ENCODE data around the gene TTC13.

TTC13 gene

GRCh38 chr1:230940848-230941247 is 37.8 kb downstream of the TTC13 start:
- no peak for DNase-seq

DNA sequence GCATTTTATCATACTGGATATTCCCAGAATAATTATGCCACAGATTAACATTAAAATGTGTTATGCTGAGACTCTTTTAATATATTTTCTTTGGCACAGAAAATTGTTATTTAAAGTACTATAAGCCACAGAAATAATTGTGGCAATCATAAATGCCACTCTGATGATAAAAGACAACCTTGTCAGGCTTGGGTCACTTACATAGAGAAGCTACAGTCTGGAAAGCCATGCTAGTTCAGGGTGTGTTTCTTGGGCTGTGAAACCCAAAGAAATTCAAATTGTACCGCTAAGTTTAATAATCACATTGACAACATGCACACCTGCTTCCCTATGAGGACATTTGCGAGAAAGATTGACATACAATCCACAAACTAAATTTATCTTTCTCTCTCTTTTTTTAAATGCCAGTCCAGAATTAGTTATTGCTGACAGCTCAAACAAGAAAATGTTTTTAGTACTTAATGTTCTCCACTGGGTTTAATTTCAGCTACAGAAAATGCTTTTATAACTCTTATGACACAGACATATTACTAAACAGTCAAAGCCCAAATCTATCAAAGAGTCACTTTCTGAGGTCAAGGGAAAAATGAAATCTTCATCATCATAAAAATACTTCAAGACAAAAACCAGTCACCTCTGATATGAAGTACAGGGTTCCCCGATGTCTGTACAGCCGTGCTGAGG is 38.7 kb downstream of the TTC13 start:
- no peak for DNase-seq

- DNase-seq, result no peak
Observed at GRCh38 chr1:230938924-230939368, 39.7 kb downstream of the TTC13 start.

GRCh38 chr1:230937371-230937770 is 41.3 kb downstream of the TTC13 start:
- DNase-seq, result no peak

DNA sequence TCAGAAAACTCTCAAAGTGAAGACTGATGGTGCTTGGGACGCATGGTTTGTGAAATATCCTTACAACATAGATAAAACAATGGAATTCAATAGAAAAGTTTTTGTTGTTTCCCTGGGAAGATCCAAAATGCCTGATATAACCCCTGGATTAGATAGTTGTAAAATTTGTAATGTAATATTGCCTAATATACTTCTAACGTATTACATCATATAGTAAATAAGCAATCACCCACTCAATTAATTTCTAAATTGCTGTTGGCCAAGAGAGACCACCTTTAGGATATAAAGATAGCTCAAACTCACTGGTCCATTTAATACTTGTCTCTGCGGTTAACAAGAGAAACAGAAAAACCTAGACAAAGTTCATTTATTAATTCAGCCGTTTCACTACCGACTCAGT is 42.2 kb downstream of the TTC13 start:
- DNase-seq, result no peak

DNA sequence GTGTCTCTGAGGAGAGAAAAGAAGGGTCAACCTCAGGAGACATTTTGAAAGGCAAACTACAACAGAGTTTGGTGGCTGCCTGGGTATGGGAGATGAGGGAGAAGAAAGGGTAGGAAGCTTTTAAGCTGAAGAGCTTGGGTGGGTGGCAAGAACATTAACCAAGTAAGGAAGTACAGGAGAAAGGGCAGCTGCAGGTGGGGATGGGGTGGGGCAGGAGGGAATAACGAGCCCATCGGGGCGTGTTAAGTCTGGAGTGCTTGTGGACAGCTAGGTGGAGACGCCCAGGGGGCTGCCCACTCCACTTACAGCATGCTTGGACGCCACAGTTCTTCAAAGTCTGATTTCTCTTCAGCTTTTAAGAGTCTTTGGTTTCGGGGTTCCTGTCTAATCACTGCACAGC is 42.8 kb downstream of the TTC13 start:
- no peak for DNase-seq

DNA sequence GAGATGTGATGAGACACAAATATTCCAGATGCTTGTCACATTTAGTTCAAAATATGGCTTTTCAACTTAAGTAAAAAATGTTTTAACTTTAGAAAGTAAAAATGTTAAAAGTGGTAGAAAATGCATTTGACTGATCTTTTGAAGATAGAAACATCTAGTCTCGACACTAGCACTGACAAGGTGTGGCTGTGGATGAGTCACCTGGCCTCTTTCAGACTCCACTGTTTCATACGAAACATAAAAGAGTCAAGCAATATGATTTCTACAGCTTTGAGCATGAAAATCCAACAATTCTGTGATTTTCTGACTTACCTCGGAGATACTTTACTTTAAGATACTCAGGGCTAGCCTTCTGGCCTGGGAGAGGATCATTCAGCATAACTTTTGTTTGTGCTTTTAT is 47.7 kb downstream of the TTC13 start:
- no peak for DNase-seq

DNA sequence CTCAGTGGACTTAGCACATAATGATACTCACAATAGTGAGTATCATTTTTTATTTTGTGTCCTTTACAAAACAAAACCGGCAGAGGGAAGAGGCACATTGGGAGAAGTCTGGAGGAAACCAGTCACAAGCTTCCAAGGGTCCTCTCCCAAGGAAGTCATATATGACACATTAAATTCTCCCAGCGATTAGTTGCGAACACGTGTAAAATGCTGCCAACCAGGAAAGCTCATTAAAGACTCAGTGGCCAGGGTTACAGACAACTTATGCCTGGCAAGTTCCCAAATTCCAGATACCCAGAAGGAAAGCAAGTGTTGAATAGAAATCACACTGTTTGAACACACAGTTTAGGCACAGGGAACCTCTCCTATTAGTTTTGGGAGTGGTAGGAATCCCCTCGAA is 52.5 kb downstream of the TTC13 start:
- DNase-seq, result no peak

GRCh38 chr1:230925608-230926007 is 53.1 kb downstream of the TTC13 start:
- no peak for DNase-seq

DNA sequence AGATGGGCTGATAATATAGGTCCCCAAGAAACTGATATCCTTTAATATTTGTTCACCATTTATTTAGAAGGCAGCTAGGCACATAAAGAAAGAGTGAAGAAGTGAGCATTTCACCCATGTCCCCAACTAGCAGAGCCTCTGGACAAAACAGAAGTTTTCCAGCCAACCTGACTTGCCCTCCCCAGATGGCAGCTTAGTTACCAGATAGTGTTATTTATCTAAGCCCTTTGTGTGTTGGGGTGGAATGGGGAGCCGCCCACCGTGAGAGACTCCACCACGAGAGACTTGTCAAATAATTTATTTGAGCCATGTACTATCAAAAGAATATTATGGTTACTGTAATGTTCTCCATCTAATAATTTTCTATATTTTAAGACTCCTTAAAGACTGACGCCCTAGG is 55.5 kb downstream of the TTC13 start:
- no peak for DNase-seq

DNA sequence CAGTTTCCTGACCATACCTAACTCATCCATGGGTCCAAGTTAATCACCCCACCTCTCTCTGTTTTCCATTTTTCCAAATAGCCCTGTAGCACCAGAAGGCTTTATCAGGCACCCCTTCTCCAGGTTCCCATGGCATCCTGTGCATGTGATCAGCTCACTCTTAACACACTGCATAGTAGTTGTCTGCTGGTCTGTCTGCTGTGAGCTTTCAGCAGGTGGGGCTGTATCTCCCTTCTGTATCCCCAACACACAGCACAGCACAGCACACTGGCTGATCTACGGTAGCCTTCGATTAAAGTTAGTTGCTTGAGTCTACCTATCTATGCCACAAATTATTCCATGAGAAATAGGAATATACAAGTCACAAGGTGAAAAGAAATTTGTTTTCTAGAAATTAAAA is 56.0 kb downstream of the TTC13 start:
- no peak for DNase-seq

GRCh38 chr1:230919207-230919606 is 59.5 kb downstream of the TTC13 start:
- DNase-seq, result no peak

- DNase-seq, result peak; percentile 76
Observed at GRCh38 chr1:230917284-230918135, 61.2 kb downstream of the TTC13 start.

DNA sequence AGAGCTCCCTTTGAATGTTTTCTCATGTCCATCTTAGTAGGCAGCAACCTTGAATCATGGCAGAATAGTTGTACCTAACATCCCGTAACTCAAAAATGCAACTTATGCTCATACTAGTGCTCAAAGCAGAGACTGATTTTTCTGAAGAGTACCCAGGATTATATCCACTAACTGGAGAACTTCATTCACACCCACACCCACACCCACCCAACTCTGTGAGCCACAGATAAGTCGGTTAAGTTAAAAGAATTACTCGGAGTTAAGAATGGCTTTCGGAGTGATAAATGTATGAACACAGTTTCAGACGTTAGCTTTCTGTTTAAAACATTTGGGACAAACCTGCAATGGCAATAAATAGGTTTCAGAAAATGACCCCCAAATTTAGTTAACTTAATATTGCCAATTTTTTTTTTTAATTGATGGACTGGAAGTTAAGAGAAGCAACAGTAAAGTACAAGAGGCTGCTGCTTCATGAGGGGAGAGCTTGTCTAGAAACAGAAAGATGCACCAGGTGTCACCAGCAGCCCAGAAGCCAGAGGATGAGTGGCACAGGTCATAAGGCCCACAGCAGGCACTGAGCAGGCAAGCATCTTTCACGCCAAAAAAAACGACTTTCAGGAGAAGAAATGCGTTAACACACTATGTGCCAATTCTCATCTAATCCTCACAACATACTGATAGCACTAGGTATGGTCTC is 61.9 kb downstream of the TTC13 start:
- no peak for DNase-seq

DNA sequence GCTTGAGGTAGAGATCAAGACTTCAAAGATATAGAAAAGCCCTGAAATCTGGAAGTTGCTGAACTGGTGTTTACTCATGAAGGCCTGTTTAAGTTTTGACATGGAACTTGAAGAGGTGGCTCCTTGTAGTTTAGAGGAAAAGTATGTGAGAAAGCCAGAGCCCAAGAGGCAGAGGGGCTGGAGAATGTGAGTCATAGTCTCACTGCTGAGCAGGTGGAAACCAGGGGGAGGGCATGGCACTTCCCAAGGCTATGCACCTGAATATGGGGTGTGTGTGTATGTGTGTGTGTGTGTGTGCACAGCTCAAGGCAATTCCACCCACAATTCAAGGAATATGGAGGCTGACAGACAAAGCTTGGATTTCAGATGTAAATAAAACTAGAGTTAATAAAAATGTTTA is 63.6 kb downstream of the TTC13 start:
- no peak for DNase-seq

DNA sequence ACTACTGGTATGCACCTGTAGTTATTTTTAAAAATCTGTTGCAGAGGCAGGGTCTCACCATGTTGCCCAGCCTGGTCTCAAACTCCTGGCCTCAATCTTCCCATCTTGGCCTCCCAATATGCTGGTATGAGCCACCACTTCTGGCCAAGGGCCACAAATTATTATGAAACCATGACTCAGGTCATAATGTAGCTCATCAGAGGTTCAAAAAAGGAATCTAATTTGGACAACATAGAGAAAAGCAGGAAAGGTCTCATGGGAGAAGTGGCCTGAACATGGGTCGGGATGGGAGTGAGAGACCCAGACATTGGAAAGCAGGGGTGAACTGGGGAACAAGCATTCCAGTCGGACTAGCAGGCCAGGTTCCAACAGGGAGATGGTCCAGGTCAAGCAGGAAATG is 65.2 kb downstream of the TTC13 start:
- DNase-seq, result no peak

- DNase-seq, result no peak
Observed at GRCh38 chr1:230910755-230911117, 67.9 kb downstream of the TTC13 start.

- no peak for DNase-seq
Observed at GRCh38 chr1:230909974-230910754, 68.5 kb downstream of the TTC13 start.

GRCh38 chr1:230907472-230908205 is 71.0 kb downstream of the TTC13 start:
- DNase-seq, result no peak

DNA sequence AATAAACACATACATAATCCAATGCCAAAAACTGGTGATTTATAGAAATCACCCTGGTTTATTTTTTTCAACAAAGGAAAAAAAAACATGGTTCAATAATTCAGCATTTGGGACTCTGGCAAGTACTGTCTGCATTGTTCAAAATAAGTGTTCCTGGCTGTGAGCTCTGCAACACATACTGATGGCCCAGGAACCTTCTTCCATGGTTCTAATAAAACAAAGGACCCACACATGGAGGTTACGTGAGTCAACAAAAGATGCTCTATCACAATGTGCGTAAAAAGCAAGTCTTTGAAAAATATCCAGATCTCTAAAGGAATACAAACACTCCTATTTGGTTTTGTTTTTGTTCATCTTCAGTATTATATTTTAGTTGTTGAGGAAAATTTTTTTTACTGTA is 72.4 kb downstream of the TTC13 start:
- no peak for DNase-seq

DNA sequence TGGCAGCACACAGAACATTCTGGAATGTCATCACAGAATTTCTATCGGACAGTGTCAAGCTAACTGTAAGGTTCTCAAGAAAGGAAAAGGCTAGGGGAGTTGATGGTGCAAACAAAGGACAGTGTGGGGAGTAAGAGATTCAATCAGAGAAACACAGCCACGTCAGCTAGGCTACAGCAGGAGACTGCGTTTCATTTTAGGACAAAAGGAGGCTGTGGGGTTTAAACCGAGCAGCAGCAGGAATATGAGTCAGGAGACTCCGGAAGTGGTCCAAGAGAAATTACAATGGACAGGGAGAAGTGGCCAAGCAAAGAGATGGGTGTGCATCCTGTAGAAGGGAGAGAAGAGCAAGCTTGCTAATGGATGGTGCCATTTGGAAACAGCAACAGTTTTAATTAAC is 72.9 kb downstream of the TTC13 start:
- no peak for DNase-seq

DNA sequence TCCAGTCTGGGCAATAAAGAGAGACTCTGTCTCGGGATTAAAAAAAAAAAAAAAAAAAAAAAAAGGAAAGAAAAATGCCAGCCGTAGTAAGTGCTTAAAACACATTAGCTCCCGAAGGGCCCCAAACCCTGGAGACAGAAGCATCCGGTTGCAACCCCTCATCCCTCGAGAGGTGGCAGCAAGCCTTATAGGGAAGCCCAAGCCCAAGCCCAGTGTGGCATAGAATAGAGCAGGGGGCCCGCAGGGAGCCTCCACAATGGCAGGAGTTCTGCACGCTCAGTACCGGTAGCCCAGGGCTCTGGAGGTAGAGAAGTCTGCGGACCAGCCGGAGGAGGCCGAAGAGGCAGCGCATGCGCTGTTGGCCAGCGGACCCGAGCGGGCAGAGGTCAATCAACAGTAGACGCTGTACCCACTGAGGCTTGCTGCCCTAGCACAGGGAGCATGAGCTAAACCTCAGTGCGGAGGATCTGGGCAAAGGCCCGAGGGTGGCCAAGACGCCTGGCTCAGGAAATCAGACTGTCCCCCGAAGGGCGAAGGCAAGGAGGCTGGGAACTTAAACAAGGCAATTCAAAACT is 76.2 kb downstream of the TTC13 start:
- no peak for DNase-seq
